AG04450 (cell line): ENCODE results near the gene MOCS2. TPM values are rescaled to one million over a fixed set of nuclear protein-coding genes. Genes with fewer than 3 reads are reported as not detected.

Source experiments
- CTCF ChIA-PET: fragments of 300-600, 350-600 bp; formaldehyde crosslinking; extraction: SDS; loops from one replicate; lab custom pipeline; 2022; ENCODE audit warnings: antibody characterized with exemption, inconsistent platforms; lab: Charles Lee
- POLR2A ChIA-PET: fragments of 350-600 bp; formaldehyde crosslinking; extraction: SDS; loops from one replicate; lab custom pipeline; 2021; ENCODE audit warnings: antibody characterized with exemption, inconsistent platforms; lab: Yijun Ruan, JAX
- DNase-seq: peaks from one replicate; pipeline ENCODE4 v3.0.0-alpha.2; 2011; ENCODE audit warnings: low read depth, low spot score
- H3K27ac ChIP-seq: one replicate; pipeline ENCODE4 v1.5.1; 2012; ENCODE audit warnings: low read depth, low read length, control low read depth
- H3K27me3 ChIP-seq: one replicate; pipeline ENCODE4 v1.6.0; 2012; ENCODE audit warnings: low read length; ENCODE audit not compliant: control insufficient read depth, insufficient read depth
- H3K4me3 ChIP-seq: 2 replicates; pipeline ENCODE4 v1.5.1; 2011; ENCODE audit warnings: mild to moderate bottlenecking, low read depth, low read length, control low read depth
- H3K9me3 ChIP-seq: 2 replicates; pipeline ENCODE4 v1.5.1; 2012; ENCODE audit warnings: low read length; ENCODE audit not compliant: control insufficient read depth, insufficient read depth
- polyA plus RNA-seq: library from polyadenylated mRNA; depleted of rRNA; stranded (reverse); fragments of >200 nt; gene quantifications from 2 replicates; pipeline ENCODE4 v1.2.3, GENCODE V29; 2011
- TF ChIP-seq, protein P1 (sequence below): IDR thresholded peaks from 2 replicates; pipeline ENCODE4 v1.5.1; 2011; ENCODE audit warnings: low read depth, low read length, control low read depth, inconsistent platforms

The MOCS2 gene
- polyA plus RNA-seq, 1 experiment = 79.6 TPM

DNA sequence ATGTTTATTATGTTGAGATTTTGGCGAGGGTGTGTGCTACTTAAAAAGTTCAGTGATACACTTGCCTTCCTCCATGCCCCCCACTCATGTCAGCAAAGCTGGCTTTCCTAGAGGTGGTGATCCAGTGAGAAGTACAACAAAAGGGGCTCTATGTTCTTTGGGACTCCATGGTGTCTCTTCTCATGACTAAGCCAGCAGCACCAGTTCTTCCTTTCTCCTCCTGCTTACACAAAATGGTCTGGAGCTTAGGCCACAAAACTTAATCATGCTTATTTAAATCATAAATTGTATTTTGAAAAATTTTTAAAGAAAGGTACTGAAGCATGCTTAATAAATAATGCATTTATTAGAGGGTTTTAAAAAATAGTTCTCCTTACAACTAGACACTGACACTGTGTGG is 22.4 kb downstream of the MOCS2 start:
- ChIA-PET CTCF (interaction anchor here (1.0 to 7.4 kb wide), 3 partner anchors 8 to 138 kb away, joined by 3 to 135 read pairs (median 4); no protein-coding TSS in a partner anchor), POLR2A (no interaction called here)

DNA sequence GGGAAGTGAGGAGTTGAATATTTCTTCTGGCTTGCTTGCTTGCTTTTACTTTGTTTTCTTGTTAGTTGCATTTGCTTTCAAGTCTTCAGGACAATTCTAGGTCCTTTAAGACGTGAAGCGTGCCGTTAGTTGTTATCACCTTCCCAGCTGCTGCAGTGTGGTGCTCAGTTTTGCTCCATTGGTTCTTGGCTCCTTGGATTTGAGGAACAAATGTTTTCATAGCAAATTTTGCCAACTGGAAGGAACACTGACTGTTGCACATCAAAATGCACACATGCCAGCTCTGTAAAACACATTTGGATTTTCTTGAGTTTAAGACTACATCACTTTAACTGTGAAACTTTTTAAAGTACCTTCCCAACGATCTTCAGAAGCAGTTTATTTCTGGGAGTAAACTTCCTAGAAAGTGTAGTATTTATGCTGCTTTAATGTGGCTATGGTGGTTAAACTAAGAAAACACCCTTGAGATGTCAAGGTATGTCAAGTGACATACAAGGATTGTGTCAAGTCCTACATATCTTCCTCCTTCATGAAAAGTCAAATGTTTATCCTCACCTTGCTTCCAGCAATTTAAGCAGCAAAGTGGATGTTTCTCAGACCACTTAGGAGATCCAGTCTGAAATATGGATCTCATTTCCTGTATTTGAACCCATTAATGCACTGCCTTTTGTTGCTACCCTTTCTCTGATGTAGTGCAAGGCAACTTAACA is 24.9 kb downstream of the MOCS2 start:
- TF ChIP-seq, protein P1, sequence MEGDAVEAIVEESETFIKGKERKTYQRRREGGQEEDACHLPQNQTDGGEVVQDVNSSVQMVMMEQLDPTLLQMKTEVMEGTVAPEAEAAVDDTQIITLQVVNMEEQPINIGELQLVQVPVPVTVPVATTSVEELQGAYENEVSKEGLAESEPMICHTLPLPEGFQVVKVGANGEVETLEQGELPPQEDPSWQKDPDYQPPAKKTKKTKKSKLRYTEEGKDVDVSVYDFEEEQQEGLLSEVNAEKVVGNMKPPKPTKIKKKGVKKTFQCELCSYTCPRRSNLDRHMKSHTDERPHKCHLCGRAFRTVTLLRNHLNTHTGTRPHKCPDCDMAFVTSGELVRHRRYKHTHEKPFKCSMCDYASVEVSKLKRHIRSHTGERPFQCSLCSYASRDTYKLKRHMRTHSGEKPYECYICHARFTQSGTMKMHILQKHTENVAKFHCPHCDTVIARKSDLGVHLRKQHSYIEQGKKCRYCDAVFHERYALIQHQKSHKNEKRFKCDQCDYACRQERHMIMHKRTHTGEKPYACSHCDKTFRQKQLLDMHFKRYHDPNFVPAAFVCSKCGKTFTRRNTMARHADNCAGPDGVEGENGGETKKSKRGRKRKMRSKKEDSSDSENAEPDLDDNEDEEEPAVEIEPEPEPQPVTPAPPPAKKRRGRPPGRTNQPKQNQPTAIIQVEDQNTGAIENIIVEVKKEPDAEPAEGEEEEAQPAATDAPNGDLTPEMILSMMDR = no peak
- POLR2A ChIA-PET = no interaction called here
- no peak for DNase-seq
- no peak overlapping the region for H3K4me3 ChIP-seq
- H3K27me3 ChIP-seq = no peaks in the 10 kb centered on the region
- H3K27ac ChIP-seq = no peak overlapping the region
- CTCF ChIA-PET = no interaction called here
- H3K9me3 ChIP-seq = no peaks in the 10 kb centered on the region

More for the DNA sequence above, 22.4 kb downstream of the MOCS2 start:
- Histone ChIP-seq H3K4me3 (no peak overlapping the region), H3K9me3 (no peaks in the 10 kb centered on the region), H3K27me3 (no peaks in the 10 kb centered on the region), H3K27ac (no peak overlapping the region)
- TF ChIP-seq, protein P1 = no peak
- no peak for DNase-seq

DNA sequence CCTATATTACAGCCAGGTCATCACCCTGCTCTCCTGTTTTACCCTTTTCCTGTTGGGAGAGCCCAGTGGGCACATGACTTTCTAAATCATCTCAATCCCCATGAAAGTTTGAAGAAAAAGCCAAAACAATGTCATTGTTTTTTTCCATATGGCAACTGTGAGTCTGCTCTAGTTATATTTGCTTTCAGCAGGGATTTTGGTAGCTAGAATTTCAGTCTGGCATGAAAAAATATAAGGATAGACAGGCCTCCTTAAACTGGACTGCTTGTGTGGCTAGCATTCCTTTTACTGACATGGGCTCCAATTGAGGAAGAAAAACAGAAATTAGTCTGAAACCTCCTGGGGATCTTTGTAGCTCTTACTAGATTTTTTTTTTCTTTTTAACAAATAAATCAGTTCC is 25.6 kb downstream of the MOCS2 start:
- ChIA-PET CTCF (interaction anchor here (0.6 to 1.1 kb wide), 2 partner anchors 135 to 819 kb away, joined by 3 to 4 read pairs; no protein-coding TSS in a partner anchor), POLR2A (no interaction called here)
- no peak for DNase-seq
- TF ChIP-seq, protein P1 = no peak
- no peak overlapping the region for H3K27ac ChIP-seq
- H3K4me3 ChIP-seq = no peak overlapping the region
- H3K27me3 ChIP-seq = no peaks in the 10 kb centered on the region
- H3K9me3 ChIP-seq = no peaks in the 10 kb centered on the region

GRCh38 chr5:53080271-53080670 is 29.3 kb downstream of the MOCS2 start:
- CTCF ChIA-PET = interaction anchor here (1.3 kb wide), 1 partner anchor 10 kb away, joined by 3 read pairs; no protein-coding TSS in a partner anchor
- DNase-seq = no peak
- POLR2A ChIA-PET = no interaction called here

More at GRCh38 chr5:53080271-53080670, 29.3 kb downstream of the MOCS2 start:
- no peak overlapping the region for H3K27ac ChIP-seq
- no peak overlapping the region for H3K4me3 ChIP-seq
- no peaks in the 10 kb centered on the region for H3K27me3 ChIP-seq
- TF ChIP-seq, protein P1 = no peak
- H3K9me3 ChIP-seq = no peaks in the 10 kb centered on the region
